Embryonic facial prominence (tissue), 1 donor: ENCODE measurements around the gene SYNCRIP.
"Not testable (repeated sequence)": the region's sequence is repeated elsewhere in the genome, so short reads cannot be mapped to it uniquely, and the experiment has no call there.

Source experiments
- DNase-seq: peaks from one replicate; pipeline ENCODE4 v3.0.0-alpha.2; 2016; ENCODE audit errors: extremely low spot score

Gene SYNCRIP

DNA sequence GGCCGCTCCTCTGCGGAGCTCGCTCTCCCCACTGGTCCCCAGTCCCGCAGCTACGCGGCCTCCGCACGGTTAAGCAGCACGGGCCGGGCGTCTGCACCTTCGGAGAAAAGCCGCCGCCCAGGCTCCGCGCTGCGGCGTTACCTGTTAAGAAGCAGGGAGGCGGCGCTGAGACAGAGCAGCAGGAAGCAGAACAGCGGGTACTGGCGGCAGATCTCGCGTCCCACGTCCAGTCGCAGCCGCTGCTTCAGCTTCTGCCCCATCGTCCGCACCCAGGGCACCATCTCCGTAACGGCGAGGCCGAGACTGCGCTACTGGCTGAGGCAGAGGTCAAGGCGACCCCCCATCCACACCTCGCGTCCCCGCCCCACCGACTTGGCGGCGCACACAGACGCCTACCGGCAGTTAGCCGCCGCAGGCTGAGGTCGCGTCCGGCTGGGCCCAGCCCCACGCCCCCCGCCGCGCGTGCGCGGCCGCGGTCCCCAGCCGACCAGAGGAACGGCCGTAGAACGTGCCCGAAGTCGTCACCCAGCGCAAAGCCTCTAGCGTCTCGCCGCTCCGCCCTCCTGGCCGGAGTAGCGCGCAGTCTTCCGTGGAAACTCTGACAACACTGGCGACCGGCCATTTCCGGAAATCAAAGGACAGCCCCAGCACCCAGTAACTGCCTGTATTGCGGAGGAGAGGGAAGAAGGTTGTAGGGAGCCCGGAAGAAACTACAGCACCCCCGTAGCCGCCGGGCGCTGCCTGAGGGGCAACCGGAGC lies 49.1 kb downstream of the SYNCRIP start, which contains the start of gene SNX14:
SNX14 (minus strand) TSS at position 421 of the 759 bp plus-strand sequence; CDS start at position 281, 140 bp downstream.
- DNase-seq: peak; percentile 51

- no peak for DNase-seq
These were observed 50.7 kb downstream of the SYNCRIP start for GRCh38 chr6:85592033-85592432.

- no peak for DNase-seq
These were observed 51.5 kb downstream of the SYNCRIP start for GRCh38 chr6:85591207-85591606.

GRCh38 chr6:85585741-85586140 lies 56.9 kb downstream of the SYNCRIP start:
- DNase-seq: no peak

DNA sequence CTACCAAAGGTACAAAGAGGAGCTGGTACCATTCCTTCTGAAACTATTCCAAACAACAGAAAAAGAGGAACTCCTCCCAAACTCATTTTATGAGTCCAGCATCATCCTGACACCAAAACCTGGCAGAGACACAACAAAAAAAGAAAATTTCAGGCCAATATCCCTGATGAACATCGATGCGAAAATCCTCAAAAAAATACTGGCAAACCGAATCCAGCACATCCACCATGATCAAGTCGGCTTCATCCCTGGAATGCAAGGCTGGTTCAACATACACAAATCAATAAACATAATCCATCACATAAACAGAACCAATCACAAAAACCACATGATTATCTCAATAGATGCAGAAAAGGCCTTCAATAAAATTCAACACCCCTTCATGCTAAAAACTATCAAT lies 59.9 kb downstream of the SYNCRIP start:
- not testable (repeated sequence) for DNase-seq

DNA sequence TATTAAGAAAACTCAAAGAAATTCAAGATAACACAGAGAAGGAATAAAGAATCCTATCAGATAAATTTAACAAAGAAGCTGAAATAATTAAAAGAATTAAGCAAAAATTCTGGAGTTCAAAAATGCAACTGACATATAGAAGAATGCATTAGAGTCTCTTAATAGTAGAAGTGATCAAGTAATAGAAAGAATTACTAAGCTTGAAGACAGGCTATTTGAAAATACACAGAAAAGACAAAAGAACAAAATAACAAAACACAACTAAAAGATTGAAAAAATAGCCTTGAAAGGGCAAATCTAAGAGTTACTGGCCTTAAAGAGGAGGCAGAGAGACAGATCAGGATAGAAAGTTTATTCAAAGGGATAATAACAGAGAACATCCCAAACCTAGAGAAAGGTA lies 61.1 kb downstream of the SYNCRIP start:
- no peak for DNase-seq

GRCh38 chr6:85580878-85581267 lies 61.8 kb downstream of the SYNCRIP start:
- DNase-seq: no peak

- no peak for DNase-seq
These were observed 62.4 kb downstream of the SYNCRIP start for GRCh38 chr6:85580118-85580877.

DNA sequence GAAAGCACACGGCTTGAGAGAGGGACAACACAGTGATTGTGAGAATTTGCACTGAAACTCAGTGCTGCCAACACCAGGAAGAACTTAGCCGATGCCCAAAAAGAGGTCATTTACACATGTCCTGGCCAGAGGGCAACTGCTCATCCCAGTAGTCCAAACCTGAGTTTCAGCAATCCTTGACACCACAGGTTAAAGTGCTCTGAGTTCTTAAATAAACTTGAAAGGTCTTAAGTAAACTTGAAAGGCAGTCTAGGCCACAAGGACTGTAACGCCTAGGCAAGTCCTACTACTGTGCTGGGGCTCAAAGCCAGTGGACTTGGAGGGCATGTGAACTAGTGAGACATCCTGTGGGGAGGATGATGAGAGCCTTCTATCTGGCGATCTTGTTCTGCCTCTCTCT lies 63.1 kb downstream of the SYNCRIP start:
- no peak for DNase-seq

DNA sequence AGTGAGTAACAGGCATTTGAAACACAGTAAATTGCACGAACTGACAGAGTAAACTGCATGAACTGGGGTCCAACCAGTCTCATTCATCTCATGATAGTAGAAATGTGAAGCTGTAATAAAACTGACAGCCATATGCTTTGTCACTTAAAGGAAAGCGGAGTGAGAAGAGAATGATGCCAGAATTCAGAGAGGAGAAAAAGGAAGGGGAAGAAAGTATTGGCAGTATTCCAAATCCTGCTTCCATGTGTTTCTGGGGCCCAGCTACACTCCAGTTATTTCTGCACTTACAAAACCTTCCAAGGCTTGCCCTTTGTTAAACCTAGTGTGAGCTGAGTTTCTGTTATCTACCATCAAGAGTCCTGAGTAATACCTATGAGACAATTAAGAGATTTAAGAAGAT lies 66.2 kb downstream of the SYNCRIP start:
- no peak for DNase-seq

DNA sequence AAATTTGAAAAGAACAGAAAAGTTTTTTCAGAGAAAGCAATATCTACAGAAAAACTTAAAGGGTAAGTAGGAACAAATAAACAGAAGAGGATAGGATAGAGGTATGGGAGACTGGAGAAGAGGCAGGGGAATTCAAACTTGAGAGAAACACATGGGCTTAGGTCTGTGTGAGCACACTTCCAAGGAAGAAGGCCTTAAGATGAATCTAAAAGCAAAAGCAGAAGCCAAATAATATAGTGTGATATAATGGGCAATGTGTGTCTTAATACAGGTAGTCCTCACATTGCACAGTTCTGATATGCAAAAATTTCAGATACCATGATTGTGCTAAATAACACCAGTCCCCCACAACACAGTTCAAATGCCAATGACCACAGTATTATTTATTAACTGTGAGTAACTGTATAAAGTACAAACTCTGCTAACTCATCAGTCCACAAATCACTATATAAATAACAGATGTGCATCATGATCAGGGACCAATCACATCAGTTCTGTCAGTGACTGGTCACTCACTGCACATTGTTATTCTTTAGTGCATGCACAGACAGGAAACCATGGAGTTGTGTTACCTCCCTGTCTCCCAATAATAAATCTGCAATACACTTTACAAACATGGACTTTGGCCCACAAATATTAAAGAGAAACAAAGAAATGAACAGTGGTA lies 67.6 kb downstream of the SYNCRIP start:
- DNase-seq: no peak

DNA sequence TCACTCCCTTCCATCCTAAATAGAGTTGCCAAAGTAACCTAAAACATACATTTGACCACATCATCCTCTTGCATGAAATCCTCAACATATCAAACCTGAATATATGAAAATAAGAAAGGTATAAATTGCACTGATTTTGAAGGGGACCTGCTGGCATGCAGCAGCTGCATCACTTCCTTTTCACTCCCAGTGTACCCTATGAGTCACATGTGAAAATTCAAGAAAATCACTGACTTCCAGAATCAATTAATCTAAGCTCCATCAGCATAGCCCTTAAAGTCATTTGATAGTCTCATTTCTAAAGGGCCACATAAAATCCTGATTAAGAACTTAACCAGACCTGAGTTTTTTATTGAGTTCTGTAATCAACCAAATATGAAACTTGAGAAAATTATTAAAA lies 73.4 kb downstream of the SYNCRIP start:
- DNase-seq: no peak

DNA sequence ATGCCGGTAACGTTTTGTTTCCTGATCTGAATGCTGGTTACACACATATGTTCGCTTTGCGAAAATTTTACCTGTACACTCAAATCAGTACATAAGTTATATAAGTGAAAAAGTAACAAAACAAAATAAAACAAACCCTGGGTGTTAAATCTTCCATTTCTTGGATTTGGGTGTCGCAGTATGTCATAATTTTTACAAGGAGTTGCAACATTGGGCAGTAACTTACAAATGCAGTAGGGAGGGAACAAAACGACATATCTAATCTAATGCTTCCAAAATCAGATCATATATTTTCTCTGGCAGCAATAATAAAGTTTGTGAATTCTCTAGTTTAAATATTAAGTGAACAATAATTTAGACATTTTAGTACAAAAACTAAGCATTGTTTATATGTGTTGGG lies 74.3 kb downstream of the SYNCRIP start:
- DNase-seq: no peak

DNA sequence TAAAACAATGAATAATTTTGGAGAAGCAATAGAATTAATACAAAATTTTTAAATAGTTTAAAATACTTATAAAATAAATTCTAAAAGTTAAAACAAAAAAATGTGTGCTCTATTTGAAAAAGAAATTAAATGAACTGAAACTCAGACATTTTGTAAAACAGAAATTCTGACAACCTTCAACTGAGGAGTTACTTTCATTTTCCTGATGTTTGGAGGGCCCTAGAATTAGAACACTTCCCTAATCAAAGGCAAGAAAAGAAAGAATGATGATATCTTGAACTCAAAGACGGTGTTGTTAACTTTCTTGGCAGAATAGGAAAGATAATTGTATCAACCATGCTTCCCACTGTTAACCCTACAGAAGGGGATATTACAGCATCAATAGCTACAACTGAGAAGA lies 77.0 kb downstream of the SYNCRIP start:
- no peak for DNase-seq

DNA sequence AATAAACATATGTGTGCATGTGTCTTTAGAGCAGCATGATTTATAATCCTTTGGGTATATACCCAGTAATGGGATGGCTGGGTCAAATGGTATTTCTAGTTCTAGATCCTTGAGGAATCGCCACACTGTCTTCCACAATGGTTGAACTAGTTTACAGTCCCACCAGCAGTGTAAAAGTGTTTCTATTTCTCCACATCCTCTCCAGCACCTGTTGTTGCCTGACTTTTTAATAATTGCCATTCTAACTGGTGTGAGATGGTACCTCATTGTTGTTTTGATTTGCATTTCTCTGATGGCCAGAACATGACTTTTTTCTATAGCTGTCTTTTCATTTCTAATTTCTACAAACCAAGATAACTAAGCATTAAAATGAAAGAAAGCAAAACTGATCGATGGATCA lies 78.5 kb downstream of the SYNCRIP start:
- not testable (repeated sequence) for DNase-seq
